GM23338 (cell line): Measurements from ENCODE around the gene CALCR.

Experiments
- CREB1 ChIP-seq: fragments of 250-450 bp; sonication (Bioruptor Pico); IDR thresholded peaks from 2 replicates; pipeline ENCODE4 v1.5.0; 2020; ENCODE audit warnings: low read depth, mild to moderate bottlenecking, moderate library complexity
- CTCF ChIP-seq, 2 experiments: fragments of 200-600 bp in 1 of 2; sonication (generic) in 1 of 2; conservative IDR thresholded peaks; 2 replicates each; pipeline versions ENCODE4 v1.5.1 to v1.6.1; 2016 to 2017; ENCODE audit warnings: antibody characterized with exemption in 2 of 2, low read depth in 2 of 2, mild to moderate bottlenecking in 2 of 2, moderate library complexity in 1 of 2
- EZH2 ChIP-seq: fragments of 200-600 bp; sonication (generic); IDR thresholded peaks from one replicate; pipeline ENCODE4 v1.8.0; 2017; ENCODE audit warnings: antibody characterized with exemption, mild to moderate bottlenecking, low read depth; ENCODE audit not compliant: unreplicated experiment
- EZH2phosphoT487 ChIP-seq: fragments of 200-600 bp; sonication (generic); IDR thresholded peaks from one replicate; pipeline ENCODE4 v1.8.1; 2018; ENCODE audit warnings: antibody characterized with exemption; ENCODE audit not compliant: unreplicated experiment
- JUNB ChIP-seq: IDR thresholded peaks from one replicate; pipeline ENCODE4 v1.6.1; 2016; ENCODE audit warnings: antibody characterized with exemption; ENCODE audit not compliant: unreplicated experiment
- NANOG ChIP-seq: IDR thresholded peaks from 2 replicates; pipeline ENCODE4 v1.6.1; 2016; ENCODE audit warnings: antibody characterized with exemption, borderline replicate concordance
- POLR2AphosphoS5 ChIP-seq: IDR thresholded peaks from 2 replicates; pipeline ENCODE4 v1.6.1; 2016; ENCODE audit warnings: antibody characterized with exemption, low read depth
- REST ChIP-seq: IDR thresholded peaks from one replicate; pipeline ENCODE4 v1.6.1; 2018; ENCODE audit warnings: antibody characterized with exemption; ENCODE audit not compliant: unreplicated experiment
- ZNF114 ChIP-seq: fragments of 250-450 bp; sonication (Bioruptor Pico); IDR thresholded peaks from 2 replicates; pipeline ENCODE4 v1.5.0; 2020; ENCODE audit warnings: mild to moderate bottlenecking, moderate library complexity
- ZNF331 ChIP-seq: fragments of 250-450 bp; sonication (Bioruptor Pico); IDR thresholded peaks from 2 replicates; pipeline ENCODE4 v1.5.0; 2020; ENCODE audit warnings: low read depth, mild to moderate bottlenecking, moderate library complexity

- TF ChIP-seq EZH2: no peak
- no peak for TF ChIP-seq CTCF (conservative IDR thresholded peaks at IDR 0.05; ENCODE audit: low read depth in 2 of 2)
- TF ChIP-seq JUNB: no peak
- TF ChIP-seq EZH2phosphoT487: no peak
- no peak for TF ChIP-seq POLR2AphosphoS5
- TF ChIP-seq REST: no peak
- TF ChIP-seq ZNF331 (CRISPR knock-in tag): no peak
- TF ChIP-seq NANOG: no peak
- no peak for TF ChIP-seq ZNF114 (CRISPR knock-in tag)
- TF ChIP-seq CREB1: no peak
Measured at GRCh38 chr7:93409324-93409723, 165.2 kb downstream of the CALCR start.
